T-helper 2 cell treated with Interferon-gamma antibody and Interleukin-4, amounts not matched to agents 5 μg/mL and 100 μg/mL, for 36 hours (primary cell): ENCODE data around the gene RAB5IF.
"Not testable (repeated sequence)": the region's sequence is repeated elsewhere in the genome, so short reads cannot be mapped to it uniquely, and the experiment has no call there.

ENCODE experiments used
- DNase-seq: peaks from one replicate; pipeline ENCODE4 v3.0.0; 2021; ENCODE audit warnings: low spot score
- H3K27ac Mint-ChIP-seq: one replicate; pipeline ENCODE4 v1.8.0; 2021; ENCODE audit warnings: mild to moderate bottlenecking, mixed read lengths
- H3K27me3 Mint-ChIP-seq: one replicate; pipeline ENCODE4 v1.8.0; 2021; ENCODE audit warnings: low read depth, mixed read lengths
- H3K36me3 Mint-ChIP-seq: one replicate; pipeline ENCODE4 v1.8.0; 2021; ENCODE audit warnings: low read depth, mixed read lengths
- H3K4me1 Mint-ChIP-seq: one replicate; pipeline ENCODE4 v1.8.0; 2021; ENCODE audit warnings: low read depth, mixed read lengths
- H3K4me3 Mint-ChIP-seq: one replicate; pipeline ENCODE4 v1.8.0; 2022; ENCODE audit warnings: mild to moderate bottlenecking, moderate library complexity, mixed read lengths
- H3K9me3 Mint-ChIP-seq: one replicate; pipeline ENCODE4 v1.8.0; 2021; ENCODE audit warnings: mixed read lengths

Gene RAB5IF, protein sequence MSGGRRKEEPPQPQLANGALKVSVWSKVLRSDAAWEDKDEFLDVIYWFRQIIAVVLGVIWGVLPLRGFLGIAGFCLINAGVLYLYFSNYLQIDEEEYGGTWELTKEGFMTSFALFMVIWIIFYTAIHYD

DNA sequence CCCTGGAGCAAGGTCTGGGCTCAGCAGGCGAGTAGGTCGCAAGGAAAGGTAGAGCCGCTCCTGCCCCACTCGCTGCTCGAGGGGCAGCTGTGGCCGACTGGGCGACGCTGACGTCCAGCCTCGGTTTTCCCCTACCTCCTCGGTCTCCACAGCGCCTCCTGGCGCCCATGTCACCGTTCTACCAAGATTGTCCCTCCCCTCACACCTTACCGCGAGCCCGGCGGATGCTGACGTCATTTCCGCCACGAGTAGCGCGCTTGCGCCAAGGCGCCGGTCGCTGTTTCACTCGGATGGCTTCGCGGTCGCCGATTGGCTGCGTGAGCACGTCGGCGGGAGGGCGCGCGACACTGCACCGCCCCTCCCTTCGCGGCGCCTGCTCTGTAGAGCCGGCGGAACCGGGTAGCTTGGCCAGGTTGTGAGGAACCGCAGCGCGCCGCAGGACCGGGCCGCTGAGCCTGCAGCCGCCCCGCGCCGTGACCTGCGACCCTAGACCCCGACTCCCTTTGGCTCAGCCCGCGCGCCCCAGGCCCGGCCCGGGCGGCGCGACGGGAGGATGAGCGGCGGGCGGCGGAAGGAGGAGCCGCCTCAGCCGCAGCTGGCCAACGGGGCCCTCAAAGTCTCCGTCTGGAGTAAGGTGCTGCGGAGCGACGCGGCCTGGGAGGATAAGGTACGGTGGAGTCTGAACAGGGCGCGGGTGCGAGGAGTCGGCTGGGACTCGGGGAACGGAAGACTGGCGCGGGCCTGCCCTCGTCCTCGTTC lies at the start of gene RAB5IF:
Gene RAB5IF, plus strand, starts transcription at position 381 of the 759 bp plus-strand sequence. Its CDS starts 173 bp downstream, at position 554.
- Mint-ChIP-seq H3K9me3 (no peaks in the 10 kb centered on the region), H3K36me3 (peaks cover 34% of the 10 kb centered on the region), H3K4me3 (peak within 1 kb of the TSS; percentile 98), H3K27me3 (no peaks in the 10 kb centered on the region), H3K4me1 (peaks cover 23% of the 10 kb centered on the region), H3K27ac (peak within 1 kb of the TSS; percentile 94)
- DNase-seq: peak; percentile 99

GRCh38 chr20:36562724-36563123 lies 42.9 kb upstream of the RAB5IF start:
- peaks cover 5% of the 10 kb centered on the region for H3K9me3 Mint-ChIP-seq
- no peak for DNase-seq
- H3K4me3 Mint-ChIP-seq: no peak overlapping the region
- peaks cover 4% of the 10 kb centered on the region for H3K4me1 Mint-ChIP-seq
- H3K36me3 Mint-ChIP-seq: peaks cover 3% of the 10 kb centered on the region
- no peak overlapping the region for H3K27ac Mint-ChIP-seq
- no peaks in the 10 kb centered on the region for H3K27me3 Mint-ChIP-seq

GRCh38 chr20:36563374-36563773 lies 42.2 kb upstream of the RAB5IF start:
- Mint-ChIP-seq H3K27me3 (no peaks in the 10 kb centered on the region), H3K27ac (no peak overlapping the region), H3K9me3 (peaks cover 5% of the 10 kb centered on the region), H3K4me1 (peaks cover 4% of the 10 kb centered on the region), H3K36me3 (peaks cover 3% of the 10 kb centered on the region), H3K4me3 (no peak overlapping the region)
- no peak for DNase-seq

GRCh38 chr20:36564078-36564725 lies 41.4 kb upstream of the RAB5IF start:
- H3K27me3 Mint-ChIP-seq, H3K9me3 Mint-ChIP-seq, H3K27ac Mint-ChIP-seq, H3K4me1 Mint-ChIP-seq, H3K4me3 Mint-ChIP-seq, DNase-seq, H3K36me3 Mint-ChIP-seq: not testable (repeated sequence)

DNA sequence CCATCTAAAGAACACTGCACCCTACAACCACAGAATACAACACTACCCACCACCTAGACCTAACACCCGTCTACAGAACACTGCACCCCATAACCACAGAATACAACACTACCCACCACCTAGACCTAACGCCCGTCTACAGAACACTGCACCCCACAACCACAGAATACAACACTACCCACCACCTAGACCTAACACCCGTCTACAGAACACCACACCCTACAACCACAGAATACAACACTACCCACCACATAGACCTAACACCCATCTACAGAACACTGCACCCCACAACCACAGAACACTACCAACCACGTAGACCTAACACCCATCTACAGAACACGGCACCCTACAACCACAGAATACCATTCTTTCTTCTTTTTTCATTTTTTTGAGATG lies 40.9 kb upstream of the RAB5IF start:
- H3K36me3 Mint-ChIP-seq, H3K9me3 Mint-ChIP-seq, H3K27me3 Mint-ChIP-seq, H3K4me3 Mint-ChIP-seq, H3K4me1 Mint-ChIP-seq, H3K27ac Mint-ChIP-seq, DNase-seq: not testable (repeated sequence)

- H3K4me3 Mint-ChIP-seq: no peak overlapping the region
- peaks cover 4% of the 10 kb centered on the region for H3K4me1 Mint-ChIP-seq
- no peak overlapping the region for H3K27ac Mint-ChIP-seq
- peaks cover 5% of the 10 kb centered on the region for H3K9me3 Mint-ChIP-seq
- peaks cover 3% of the 10 kb centered on the region for H3K36me3 Mint-ChIP-seq
- H3K27me3 Mint-ChIP-seq: no peaks in the 10 kb centered on the region
- DNase-seq: no peak
Measured at GRCh38 chr20:36565520-36565919, 40.1 kb upstream of the RAB5IF start.

DNA sequence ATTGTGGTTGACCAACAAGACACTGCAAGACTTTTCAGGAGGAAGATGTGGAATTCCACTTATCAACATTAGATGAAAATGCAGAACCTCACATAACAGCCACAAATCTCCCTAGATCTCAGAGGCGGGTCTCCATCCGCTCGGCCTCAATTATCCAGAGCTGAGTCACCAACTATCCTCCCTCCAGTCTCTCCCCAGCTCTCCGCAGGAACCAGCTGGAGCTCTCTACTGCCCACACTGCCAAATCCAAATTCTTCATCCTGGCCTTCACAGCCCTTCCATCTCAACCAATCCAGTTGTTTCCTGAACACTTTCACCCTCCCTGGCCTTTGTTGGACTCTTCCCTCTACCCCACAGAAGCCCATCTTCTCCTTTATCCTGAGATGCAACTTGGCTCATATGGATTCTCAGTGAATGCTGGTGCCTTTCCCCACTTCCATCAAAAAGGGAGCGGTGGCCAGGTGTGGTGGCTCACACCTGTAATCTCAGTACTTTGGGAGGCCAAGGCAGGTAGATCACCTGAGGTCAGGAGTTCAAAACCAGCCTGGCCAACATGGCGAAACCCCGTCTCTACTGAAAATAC lies 35.6 kb upstream of the RAB5IF start:
- no peak overlapping the region for H3K27ac Mint-ChIP-seq
- no peak for DNase-seq
- H3K4me1 Mint-ChIP-seq: peaks cover 18% of the 10 kb centered on the region
- peaks cover 4% of the 10 kb centered on the region for H3K36me3 Mint-ChIP-seq
- peaks cover under 1% of the 10 kb centered on the region for H3K9me3 Mint-ChIP-seq
- H3K27me3 Mint-ChIP-seq: no peaks in the 10 kb centered on the region
- no peak overlapping the region for H3K4me3 Mint-ChIP-seq

- Mint-ChIP-seq H3K27me3 (no peaks in the 10 kb centered on the region), H3K4me1 (peaks cover 28% of the 10 kb centered on the region), H3K36me3 (peaks cover 18% of the 10 kb centered on the region), H3K4me3 (peak overlapping the region; percentile 84), H3K9me3 (no peaks in the 10 kb centered on the region), H3K27ac (peak overlapping the region; percentile 97)
- DNase-seq: no peak
Measured at GRCh38 chr20:36571564-36572504, 33.7 kb upstream of the RAB5IF start.

- no peaks in the 10 kb centered on the region for H3K9me3 Mint-ChIP-seq
- H3K36me3 Mint-ChIP-seq: peaks cover 19% of the 10 kb centered on the region
- H3K27me3 Mint-ChIP-seq: no peaks in the 10 kb centered on the region
- peak overlapping the region; percentile 84 for H3K4me3 Mint-ChIP-seq
- peak; percentile 77 for DNase-seq
- peaks cover 28% of the 10 kb centered on the region for H3K4me1 Mint-ChIP-seq
- H3K27ac Mint-ChIP-seq: peak overlapping the region; percentile 97
Measured at GRCh38 chr20:36572701-36573102, 32.9 kb upstream of the RAB5IF start.

- Mint-ChIP-seq H3K4me3 (peak within 1 kb of the TSS; percentile 96), H3K4me1 (peaks cover 28% of the 10 kb centered on the region), H3K36me3 (peaks cover 20% of the 10 kb centered on the region), H3K27me3 (no peaks in the 10 kb centered on the region), H3K9me3 (no peaks in the 10 kb centered on the region), H3K27ac (peak within 1 kb of the TSS; percentile 97)
- DNase-seq: peak; percentile 87
Measured at GRCh38 chr20:36573103-36573797, 32.3 kb upstream of the RAB5IF start, which contains the start of gene TGIF2. TSS of gene TGIF2 (plus strand) at chr20:36573597. CDS start at chr20:36578775, 5,178 bp downstream.

GRCh38 chr20:36573798-36574365 lies 31.7 kb upstream of the RAB5IF start:
- peak overlapping the region; percentile 57 for H3K4me3 Mint-ChIP-seq
- peaks cover 25% of the 10 kb centered on the region for H3K36me3 Mint-ChIP-seq
- DNase-seq: peak; percentile 18
- H3K9me3 Mint-ChIP-seq: no peaks in the 10 kb centered on the region
- H3K4me1 Mint-ChIP-seq: peaks cover 28% of the 10 kb centered on the region
- H3K27ac Mint-ChIP-seq: peak overlapping the region; percentile 73
- no peaks in the 10 kb centered on the region for H3K27me3 Mint-ChIP-seq

- peak; percentile 54 for DNase-seq
- peaks cover 28% of the 10 kb centered on the region for H3K4me1 Mint-ChIP-seq
- no peaks in the 10 kb centered on the region for H3K27me3 Mint-ChIP-seq
Measured at GRCh38 chr20:36574366-36575135, 31.0 kb upstream of the RAB5IF start.

More at GRCh38 chr20:36574366-36575135, 31.0 kb upstream of the RAB5IF start:
- H3K9me3 Mint-ChIP-seq: no peaks in the 10 kb centered on the region
- peaks cover 29% of the 10 kb centered on the region for H3K36me3 Mint-ChIP-seq
- peak overlapping the region; percentile 96 for H3K4me3 Mint-ChIP-seq
- peak overlapping the region; percentile 95 for H3K27ac Mint-ChIP-seq
